ENCODE measurements around the gene DLGAP1. TPM values are rescaled to one million over a fixed set of nuclear protein-coding genes. Genes with fewer than 3 reads are reported as not detected.

Gene DLGAP1
- total RNA-seq, 1 donor from 2014 or later = 3.2 TPM

DNA sequence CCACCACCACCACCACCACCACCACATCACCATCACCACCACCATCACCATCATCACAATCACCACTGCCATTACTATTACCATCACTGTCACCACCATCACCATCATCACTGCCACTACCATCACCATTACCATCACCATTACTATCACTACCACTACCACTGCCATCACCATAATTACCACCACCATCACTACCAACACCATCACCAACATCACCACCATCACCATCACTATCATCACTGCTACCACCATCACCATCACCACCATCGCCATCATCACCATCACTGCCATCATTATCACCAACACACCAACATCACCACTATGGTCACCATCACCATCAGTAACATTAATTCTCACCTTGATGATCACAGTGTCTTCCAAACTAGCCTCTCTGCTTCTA lies 713.8 kb downstream of the DLGAP1 start:
- Histone ChIP-seq H3K27ac (no peak overlapping the region), H3K4me1 (no peaks in the 10 kb centered on the region), H3K36me3 (no peaks in the 10 kb centered on the region), H3K4me3 (no peak overlapping the region), H3K27me3 (no peaks in the 10 kb centered on the region), H3K9me3 (no peaks in the 10 kb centered on the region)
- intact Hi-C loops (cut with DNase I) = no loop called here
- no peak for DNase-seq (ENCODE audit: extremely low spot score in 2 of 2)
- TF ChIP-seq, protein P1, sequence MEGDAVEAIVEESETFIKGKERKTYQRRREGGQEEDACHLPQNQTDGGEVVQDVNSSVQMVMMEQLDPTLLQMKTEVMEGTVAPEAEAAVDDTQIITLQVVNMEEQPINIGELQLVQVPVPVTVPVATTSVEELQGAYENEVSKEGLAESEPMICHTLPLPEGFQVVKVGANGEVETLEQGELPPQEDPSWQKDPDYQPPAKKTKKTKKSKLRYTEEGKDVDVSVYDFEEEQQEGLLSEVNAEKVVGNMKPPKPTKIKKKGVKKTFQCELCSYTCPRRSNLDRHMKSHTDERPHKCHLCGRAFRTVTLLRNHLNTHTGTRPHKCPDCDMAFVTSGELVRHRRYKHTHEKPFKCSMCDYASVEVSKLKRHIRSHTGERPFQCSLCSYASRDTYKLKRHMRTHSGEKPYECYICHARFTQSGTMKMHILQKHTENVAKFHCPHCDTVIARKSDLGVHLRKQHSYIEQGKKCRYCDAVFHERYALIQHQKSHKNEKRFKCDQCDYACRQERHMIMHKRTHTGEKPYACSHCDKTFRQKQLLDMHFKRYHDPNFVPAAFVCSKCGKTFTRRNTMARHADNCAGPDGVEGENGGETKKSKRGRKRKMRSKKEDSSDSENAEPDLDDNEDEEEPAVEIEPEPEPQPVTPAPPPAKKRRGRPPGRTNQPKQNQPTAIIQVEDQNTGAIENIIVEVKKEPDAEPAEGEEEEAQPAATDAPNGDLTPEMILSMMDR (IDR thresholded peaks at IDR 0.05) = no peak
- no peak for TF ChIP-seq POLR2A (IDR thresholded peaks at IDR 0.05)
- TF ChIP-seq POLR2AphosphoS5 (IDR thresholded peaks at IDR 0.05; ENCODE audit: insufficient read depth in 1 of 2, low read depth in 1 of 2) = no peak

DNA sequence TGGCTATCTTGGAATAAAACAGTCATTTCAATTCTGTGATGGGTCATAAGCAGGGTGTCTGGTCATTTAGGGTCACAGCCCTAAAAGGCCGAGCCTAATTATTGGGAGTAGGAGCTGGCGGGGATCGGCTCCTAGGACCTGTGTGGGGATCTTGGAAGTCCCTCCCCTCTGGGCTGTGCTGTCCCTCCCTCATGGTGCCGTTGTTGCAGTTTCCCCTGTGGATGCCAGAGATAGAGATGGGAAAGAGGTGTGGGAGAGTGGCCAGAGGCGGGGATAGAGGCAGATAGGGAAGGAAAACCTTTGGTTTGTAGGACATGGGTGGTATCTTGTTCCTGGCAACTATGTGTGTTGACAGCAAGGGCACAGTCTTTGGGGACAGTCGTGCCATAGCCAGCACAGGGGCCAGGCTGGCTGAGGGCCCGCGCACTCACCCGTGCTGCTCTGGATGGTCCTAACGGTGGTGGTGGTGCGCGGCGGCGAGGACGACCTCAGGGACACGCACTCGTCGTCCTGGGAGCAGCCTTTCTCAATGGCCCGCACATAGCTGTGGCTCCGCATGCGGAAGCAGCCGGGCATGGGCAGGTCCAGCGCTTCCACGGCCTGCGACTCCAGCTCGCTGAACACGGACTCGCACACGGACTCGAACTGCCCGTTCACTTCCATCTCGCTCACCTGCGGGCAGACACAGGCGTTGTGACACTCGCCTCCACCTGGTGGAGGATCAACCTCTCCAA lies 726.2 kb downstream of the DLGAP1 start:
- Histone ChIP-seq H3K27me3 (no peaks in the 10 kb centered on the region), H3K36me3 (no peaks in the 10 kb centered on the region), H3K4me1 (no peaks in the 10 kb centered on the region), H3K4me3 (no peak overlapping the region), H3K27ac (no peak overlapping the region), H3K9me3 (no peaks in the 10 kb centered on the region)
- DNase-seq (ENCODE audit: extremely low spot score in 2 of 2) = no peak
- TF ChIP-seq POLR2A (IDR thresholded peaks at IDR 0.05) = no peak
- TF ChIP-seq, protein P1 (IDR thresholded peaks at IDR 0.05) = no peak
- TF ChIP-seq POLR2AphosphoS5 (IDR thresholded peaks at IDR 0.05; ENCODE audit: insufficient read depth in 1 of 2, low read depth in 1 of 2) = no peak
- intact Hi-C loops (cut with DNase I) = no loop called here

DNA sequence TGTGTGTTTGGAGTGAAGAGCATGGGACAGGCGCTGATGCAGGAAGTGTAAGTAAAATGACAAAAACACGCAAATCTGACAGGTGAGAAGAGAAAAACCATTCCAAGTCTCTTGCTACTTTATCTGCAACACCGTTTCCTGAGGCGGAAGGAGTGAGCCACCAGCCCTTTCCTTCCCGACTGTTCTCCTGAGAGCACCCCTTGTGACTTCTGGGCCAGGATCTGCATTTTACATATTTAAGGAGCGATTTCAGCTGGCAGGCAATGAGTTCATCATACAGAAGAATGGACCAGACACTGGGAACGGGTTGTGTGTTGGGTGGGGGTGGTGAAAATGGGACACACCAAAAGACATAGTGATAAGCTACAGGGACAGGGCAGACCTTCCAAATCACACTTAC lies 727.8 kb downstream of the DLGAP1 start:
- no peak overlapping the region for H3K27ac ChIP-seq

DNA sequence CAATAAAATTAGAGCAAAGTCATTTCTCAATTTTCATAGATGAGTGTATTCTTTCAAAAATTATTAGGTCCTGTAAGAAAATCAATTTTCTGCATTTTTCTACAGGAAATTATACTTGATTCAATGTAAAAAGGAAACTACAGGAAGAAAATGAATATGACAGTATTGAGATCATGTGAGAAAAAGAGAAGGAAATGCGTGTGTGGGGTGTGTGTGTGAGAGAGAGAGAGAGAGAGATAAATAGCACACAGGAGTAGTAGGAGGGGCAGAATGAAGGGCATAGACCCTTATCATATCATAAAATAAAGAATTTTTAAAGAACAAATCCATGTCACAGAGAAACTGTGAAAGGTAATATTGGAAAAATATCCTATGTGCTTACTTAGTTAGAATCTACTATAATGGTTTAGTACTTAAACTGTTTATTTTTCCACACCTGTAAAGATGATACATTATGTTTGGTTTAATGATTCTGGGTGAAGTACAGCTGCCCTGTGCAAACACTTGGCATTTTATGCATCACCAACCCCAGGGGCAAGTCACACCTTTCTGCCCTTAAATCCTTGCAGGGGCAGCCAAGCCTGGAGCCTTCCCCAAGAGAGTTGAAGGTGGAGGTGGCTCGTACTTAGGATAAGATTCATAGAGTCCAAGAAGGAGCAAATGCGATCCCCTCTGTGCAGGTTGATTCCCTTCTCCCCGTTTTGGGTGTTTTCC lies 728.7 kb downstream of the DLGAP1 start:
- no peaks in the 10 kb centered on the region for H3K4me1 ChIP-seq
- H3K4me3 ChIP-seq = no peak overlapping the region
- no peaks in the 10 kb centered on the region for H3K27me3 ChIP-seq
- intact Hi-C loops (cut with DNase I) = no loop called here
- no peaks in the 10 kb centered on the region for H3K9me3 ChIP-seq
- H3K27ac ChIP-seq = no peak overlapping the region
- no peak for TF ChIP-seq POLR2A (IDR thresholded peaks at IDR 0.05)
- no peak for TF ChIP-seq POLR2AphosphoS5 (IDR thresholded peaks at IDR 0.05; ENCODE audit: insufficient read depth in 1 of 2, low read depth in 1 of 2)
- TF ChIP-seq, protein P1 (IDR thresholded peaks at IDR 0.05) = no peak
- DNase-seq (ENCODE audit: extremely low spot score in 2 of 2) = no peak
- no peaks in the 10 kb centered on the region for H3K36me3 ChIP-seq

More for the DNA sequence above, 727.8 kb downstream of the DLGAP1 start:
- Histone ChIP-seq H3K4me1 (no peaks in the 10 kb centered on the region), H3K4me3 (no peak overlapping the region), H3K9me3 (no peaks in the 10 kb centered on the region), H3K36me3 (no peaks in the 10 kb centered on the region), H3K27me3 (no peaks in the 10 kb centered on the region)
- TF ChIP-seq, protein P1 (IDR thresholded peaks at IDR 0.05) = no peak
- TF ChIP-seq POLR2AphosphoS5 (IDR thresholded peaks at IDR 0.05; ENCODE audit: insufficient read depth in 1 of 2, low read depth in 1 of 2) (no peak), POLR2A (IDR thresholded peaks at IDR 0.05) (no peak)
- intact Hi-C loops (cut with DNase I) = no loop called here
- no peak for DNase-seq (ENCODE audit: extremely low spot score in 2 of 2)

DNA sequence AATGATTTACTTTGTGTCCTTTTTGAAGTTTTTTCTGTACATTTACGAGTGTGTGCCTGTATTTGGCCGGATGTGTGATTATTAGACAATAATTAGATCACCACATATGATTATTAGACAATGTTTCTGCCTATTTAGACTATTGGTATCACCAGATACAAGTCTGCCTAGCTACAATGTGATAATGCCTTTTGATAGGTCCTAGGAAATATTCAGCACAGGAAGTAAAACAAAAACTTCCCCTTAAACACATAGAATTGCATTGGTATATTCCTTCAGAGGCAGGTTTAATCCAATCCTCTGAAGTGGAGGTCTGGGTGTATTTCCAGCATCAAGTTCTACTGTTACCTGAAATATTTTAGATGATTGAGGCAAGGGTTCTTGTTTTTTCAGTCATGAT lies 730.0 kb downstream of the DLGAP1 start:
- Histone ChIP-seq H3K36me3 (no peaks in the 10 kb centered on the region), H3K4me1 (no peaks in the 10 kb centered on the region), H3K27me3 (no peaks in the 10 kb centered on the region), H3K27ac (no peak overlapping the region), H3K9me3 (no peaks in the 10 kb centered on the region), H3K4me3 (no peak overlapping the region)
- intact Hi-C loops (cut with DNase I) = no loop called here
- DNase-seq (ENCODE audit: extremely low spot score in 2 of 2) = no peak
- TF ChIP-seq, protein P1 (IDR thresholded peaks at IDR 0.05) = no peak
- TF ChIP-seq POLR2AphosphoS5 (IDR thresholded peaks at IDR 0.05; ENCODE audit: insufficient read depth in 1 of 2, low read depth in 1 of 2) = no peak
- no peak for TF ChIP-seq POLR2A (IDR thresholded peaks at IDR 0.05)
